Activated CD4-positive, alpha-beta T cell treated with anti-CD3 and anti-CD28 coated beads, Interleukin-2, amount 10 ng/mL, durations not matched to agents 7 days and 5 days (primary cell): ENCODE measurements around the gene ANKRD23. TPM values are rescaled to one million over a fixed set of nuclear protein-coding genes. Genes with fewer than 3 reads are reported as not detected.

Experiments used
- CTCF ChIA-PET: fragments of 350-600 bp; sonication (Branson Sonifier 250); formaldehyde crosslinking; loops from one replicate; lab custom pipeline; 2021; ENCODE audit warnings: antibody characterized with exemption; lab: Charles Lee
- POLR2A ChIA-PET: fragments of 350-600 bp; sonication (Branson Sonifier 250); formaldehyde crosslinking; loops from one replicate; lab custom pipeline; 2021; ENCODE audit warnings: antibody characterized with exemption; lab: Charles Lee
- DNase-seq: peaks from one replicate; pipeline ENCODE4 v3.0.0-alpha.2; 2020
- H3K27ac Mint-ChIP-seq: one replicate; pipeline ENCODE4 v1.8.0; 2021; ENCODE audit warnings: mild to moderate bottlenecking, moderate library complexity, mixed read lengths
- H3K27me3 Mint-ChIP-seq: one replicate; pipeline ENCODE4 v1.8.0; 2021; ENCODE audit warnings: mixed read lengths
- H3K36me3 Mint-ChIP-seq: one replicate; pipeline ENCODE4 v1.8.0; 2021; ENCODE audit warnings: low read depth, mixed read lengths
- H3K4me1 Mint-ChIP-seq: one replicate; pipeline ENCODE4 v1.8.0; 2021; ENCODE audit warnings: mixed read lengths
- H3K4me3 Mint-ChIP-seq: one replicate; pipeline ENCODE4 v1.8.0; 2021; ENCODE audit warnings: mild to moderate bottlenecking, moderate library complexity, mixed read lengths
- H3K9me3 Mint-ChIP-seq: one replicate; pipeline ENCODE4 v1.8.0; 2021; ENCODE audit warnings: mixed read lengths
- total RNA-seq, 2 experiments: library from RNA; stranded (reverse); gene quantifications; one replicate each; pipeline ENCODE4 v1.2.3, GENCODE V29; 2021

The ANKRD23 gene
- total RNA-seq, 2 experiments from 2014 or later = 17.0 to 17.3 TPM

GRCh38 chr2:96856776-96857666, 13.2 kb upstream of the ANKRD23 start:
- Mint-ChIP-seq H3K4me1 (peaks cover 43% of the 10 kb centered on the region), H3K36me3 (peaks cover 37% of the 10 kb centered on the region), H3K9me3 (no peaks in the 10 kb centered on the region), H3K4me3 (peak overlapping the region; percentile 84), H3K27me3 (no peaks in the 10 kb centered on the region), H3K27ac (peak overlapping the region; percentile 88)
- POLR2A ChIA-PET = interaction anchor here (1.0 to 1.6 kb wide), 3 partner anchors 97 to 106 kb away, joined by 3 to 6 read pairs (median 4); no protein-coding TSS in a partner anchor
- peak; percentile 56 for DNase-seq
- CTCF ChIA-PET = interaction anchor here (0.5 to 3.5 kb wide), 48 partner anchors 7 to 843 kb away, joined by 3 to 39 read pairs (median 5); partner anchors contain the start of genes ANKRD23, ANKRD36, CNNM3 and SEMA4C

- Mint-ChIP-seq H3K36me3 (peaks cover 39% of the 10 kb centered on the region), H3K27ac (no peak overlapping the region), H3K4me1 (peaks cover 21% of the 10 kb centered on the region), H3K9me3 (no peaks in the 10 kb centered on the region), H3K4me3 (no peak overlapping the region), H3K27me3 (no peaks in the 10 kb centered on the region)
- no peak for DNase-seq
- POLR2A ChIA-PET = no interaction called here
- CTCF ChIA-PET = interaction anchor here (1.0 kb wide), 1 partner anchor 15 kb away, joined by 3 read pairs; no protein-coding TSS in a partner anchor
These were observed 9.5 kb upstream of the ANKRD23 start for GRCh38 chr2:96853321-96853720.

- Mint-ChIP-seq H3K27ac (no peak overlapping the region), H3K4me3 (no peak overlapping the region), H3K9me3 (no peaks in the 10 kb centered on the region), H3K4me1 (peaks cover 21% of the 10 kb centered on the region), H3K36me3 (peaks cover 44% of the 10 kb centered on the region), H3K27me3 (no peaks in the 10 kb centered on the region)
- POLR2A ChIA-PET = no interaction called here
- CTCF ChIA-PET = interaction anchor here (0.7 kb wide), 1 partner anchor 123 kb away, joined by 3 read pairs; no protein-coding TSS in a partner anchor
- no peak for DNase-seq
These were observed 8.8 kb upstream of the ANKRD23 start for GRCh38 chr2:96852667-96853066.

- DNase-seq = no peak
- Mint-ChIP-seq H3K4me3 (no peak overlapping the region), H3K27me3 (no peaks in the 10 kb centered on the region), H3K36me3 (peaks cover 41% of the 10 kb centered on the region), H3K27ac (no peak overlapping the region), H3K9me3 (no peaks in the 10 kb centered on the region), H3K4me1 (peaks cover 3% of the 10 kb centered on the region)
- CTCF ChIA-PET = interaction anchor here (1.5 to 4.0 kb wide), 3 partner anchors 10 to 115 kb away, joined by 4 to 20 read pairs (median 4); partner anchors contain the start of gene ANKRD39
- POLR2A ChIA-PET = no interaction called here
These were observed 4.4 kb upstream of the ANKRD23 start for GRCh38 chr2:96848264-96848663.

DNA sequence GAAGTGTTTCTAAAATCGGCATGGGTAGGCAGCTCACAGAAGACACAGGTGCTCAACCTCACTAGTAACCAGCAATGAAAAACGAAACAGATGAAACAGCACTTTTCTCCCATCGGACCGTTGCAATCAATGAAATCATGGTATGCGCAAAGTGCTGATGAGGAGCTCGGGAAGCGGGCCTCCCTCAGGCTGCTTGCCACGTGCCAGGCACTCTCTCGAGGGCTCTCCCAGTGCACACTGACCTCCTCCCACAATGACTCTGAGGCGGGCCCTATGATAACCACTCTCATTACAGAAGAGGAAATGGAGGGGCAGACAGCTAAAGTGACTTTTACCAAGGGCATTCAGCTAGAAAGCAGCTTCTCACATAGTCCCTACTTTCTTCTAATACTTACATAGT, 3.8 kb upstream of the ANKRD23 start:
- ChIA-PET POLR2A (no interaction called here), CTCF (interaction anchor here (0.6 to 4.0 kb wide), 3 partner anchors 9 to 21 kb away, joined by 3 to 20 read pairs (median 4); partner anchors contain the start of gene ANKRD39)
- Mint-ChIP-seq H3K4me1 (peaks cover 5% of the 10 kb centered on the region), H3K4me3 (no peak overlapping the region), H3K9me3 (no peaks in the 10 kb centered on the region), H3K36me3 (peaks cover 34% of the 10 kb centered on the region), H3K27ac (no peak overlapping the region), H3K27me3 (no peaks in the 10 kb centered on the region)
- no peak for DNase-seq

- ChIA-PET CTCF (interaction anchor here (1.8 to 4.0 kb wide), 2 partner anchors 8 to 11 kb away, joined by 4 to 20 read pairs; partner anchors contain the start of gene ANKRD39), POLR2A (no interaction called here)
- Mint-ChIP-seq H3K4me1 (peaks cover 6% of the 10 kb centered on the region), H3K4me3 (no peak overlapping the region), H3K9me3 (no peaks in the 10 kb centered on the region), H3K36me3 (peaks cover 31% of the 10 kb centered on the region), H3K27me3 (no peaks in the 10 kb centered on the region), H3K27ac (no peak overlapping the region)
- no peak for DNase-seq
These were observed 3.0 kb upstream of the ANKRD23 start for GRCh38 chr2:96846825-96847224.

DNA sequence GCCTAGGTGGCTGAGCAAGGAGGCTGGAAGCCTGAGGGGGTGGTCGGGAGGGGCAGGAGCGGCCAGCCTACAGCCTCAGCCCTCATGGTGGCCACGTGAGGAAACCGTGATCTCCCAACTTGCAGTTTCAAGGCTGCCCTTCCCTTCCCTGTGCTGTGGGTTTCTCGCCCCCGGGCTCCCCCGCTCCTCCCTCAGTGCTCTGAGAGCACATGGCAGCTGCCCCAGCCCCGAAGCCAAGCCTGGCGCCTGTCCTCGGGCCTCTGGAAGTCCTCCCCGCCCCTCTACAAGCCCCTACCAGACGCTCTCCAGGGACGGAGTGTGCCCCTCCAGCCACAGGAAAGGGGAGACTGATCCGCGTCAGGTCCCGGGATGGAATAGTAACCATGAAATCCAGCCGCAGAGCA, 586 bp upstream of the ANKRD23 start:
- DNase-seq = no peak
- Mint-ChIP-seq H3K27me3 (no peaks in the 10 kb centered on the region), H3K9me3 (no peaks in the 10 kb centered on the region), H3K4me3 (no peak overlapping the region), H3K36me3 (peaks cover 24% of the 10 kb centered on the region), H3K27ac (no peak overlapping the region), H3K4me1 (peaks cover 22% of the 10 kb centered on the region)
- POLR2A ChIA-PET = interaction anchor here (0.6 kb wide), 1 partner anchor 19 kb away, joined by 4 read pairs; no protein-coding TSS in a partner anchor
- CTCF ChIA-PET = interaction anchor here (0.6 to 1.7 kb wide), 2 partner anchors 13 to 79 kb away, joined by 3 to 12 read pairs; partner anchors contain the start of gene ANKRD39

- Mint-ChIP-seq H3K27ac (no peak overlapping the region), H3K9me3 (no peaks in the 10 kb centered on the region), H3K4me1 (peaks cover 30% of the 10 kb centered on the region), H3K27me3 (no peaks in the 10 kb centered on the region), H3K36me3 (peaks cover 24% of the 10 kb centered on the region), H3K4me3 (no peak overlapping the region)
- no peak for DNase-seq
- CTCF ChIA-PET = interaction anchor here (1.0 to 1.9 kb wide), 4 partner anchors 8 to 112 kb away, joined by 3 to 13 read pairs (median 4); partner anchors contain the start of gene ANKRD39
- POLR2A ChIA-PET = no interaction called here
These were observed 1.2 kb downstream of the ANKRD23 start for GRCh38 chr2:96842600-96842999.

DNA sequence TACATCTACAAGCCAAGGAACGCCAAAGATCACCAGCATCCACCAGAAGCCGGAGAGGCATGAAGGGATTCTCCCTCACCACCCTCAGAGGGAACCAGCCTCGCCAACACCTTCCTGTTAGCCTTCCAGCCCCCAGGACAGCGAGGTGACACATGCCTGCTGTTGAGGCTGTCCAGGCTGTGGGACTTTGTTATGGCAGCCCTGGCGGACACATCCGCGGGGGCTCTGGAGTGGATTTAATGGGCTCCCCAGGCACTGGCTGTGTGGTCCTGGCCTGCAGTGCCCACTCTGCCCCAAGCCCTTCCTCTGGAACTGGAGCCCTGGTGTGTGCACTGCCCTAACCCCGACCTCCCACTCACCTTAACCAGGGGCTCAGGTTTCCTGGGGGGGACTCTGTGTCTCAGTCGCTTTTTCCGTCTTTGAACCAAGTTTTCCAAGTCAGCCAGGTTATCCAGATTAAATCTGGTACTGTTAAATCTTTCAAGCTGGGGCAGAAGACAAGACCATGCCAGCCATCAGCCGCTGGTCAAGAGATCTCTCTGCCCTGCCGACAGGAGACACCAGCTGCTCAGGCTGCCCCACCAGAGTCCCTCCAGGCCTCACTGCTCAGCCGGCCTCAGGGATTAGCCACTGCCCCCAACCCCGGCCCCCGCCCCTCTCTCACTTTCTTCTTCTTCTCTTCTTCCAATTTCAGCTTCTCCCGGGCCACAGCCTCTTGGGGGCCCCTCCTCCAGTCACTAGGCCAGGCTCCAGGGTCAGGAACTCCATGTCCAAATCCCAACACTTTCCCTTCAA, 1.9 kb downstream of the ANKRD23 start:
- Mint-ChIP-seq H3K27ac (no peak overlapping the region), H3K4me1 (peaks cover 30% of the 10 kb centered on the region), H3K4me3 (no peak overlapping the region), H3K36me3 (peaks cover 18% of the 10 kb centered on the region), H3K9me3 (no peaks in the 10 kb centered on the region), H3K27me3 (no peaks in the 10 kb centered on the region)
- no peak for DNase-seq
- CTCF ChIA-PET = interaction anchor here (1.0 to 1.9 kb wide), 5 partner anchors 7 to 113 kb away, joined by 3 to 13 read pairs (median 4); partner anchors contain the start of gene ANKRD39
- POLR2A ChIA-PET = no interaction called here

GRCh38 chr2:96839875-96840850, 3.7 kb downstream of the ANKRD23 start:
- H3K36me3 Mint-ChIP-seq = peaks cover 16% of the 10 kb centered on the region
- CTCF ChIA-PET = interaction anchor here (0.8 to 1.9 kb wide), 6 partner anchors 12 to 272 kb away, joined by 3 to 6 read pairs (median 4); partner anchors contain the start of genes ANKRD36 and ANKRD39
- H3K27me3 Mint-ChIP-seq = no peaks in the 10 kb centered on the region
- POLR2A ChIA-PET = interaction anchor here (0.7 kb wide), 1 partner anchor 15 kb away, joined by 3 read pairs; no protein-coding TSS in a partner anchor
- DNase-seq = no peak
- H3K27ac Mint-ChIP-seq = peak overlapping the region; percentile 77
- no peak overlapping the region for H3K4me3 Mint-ChIP-seq
- H3K4me1 Mint-ChIP-seq = peaks cover 30% of the 10 kb centered on the region
- no peaks in the 10 kb centered on the region for H3K9me3 Mint-ChIP-seq

DNA sequence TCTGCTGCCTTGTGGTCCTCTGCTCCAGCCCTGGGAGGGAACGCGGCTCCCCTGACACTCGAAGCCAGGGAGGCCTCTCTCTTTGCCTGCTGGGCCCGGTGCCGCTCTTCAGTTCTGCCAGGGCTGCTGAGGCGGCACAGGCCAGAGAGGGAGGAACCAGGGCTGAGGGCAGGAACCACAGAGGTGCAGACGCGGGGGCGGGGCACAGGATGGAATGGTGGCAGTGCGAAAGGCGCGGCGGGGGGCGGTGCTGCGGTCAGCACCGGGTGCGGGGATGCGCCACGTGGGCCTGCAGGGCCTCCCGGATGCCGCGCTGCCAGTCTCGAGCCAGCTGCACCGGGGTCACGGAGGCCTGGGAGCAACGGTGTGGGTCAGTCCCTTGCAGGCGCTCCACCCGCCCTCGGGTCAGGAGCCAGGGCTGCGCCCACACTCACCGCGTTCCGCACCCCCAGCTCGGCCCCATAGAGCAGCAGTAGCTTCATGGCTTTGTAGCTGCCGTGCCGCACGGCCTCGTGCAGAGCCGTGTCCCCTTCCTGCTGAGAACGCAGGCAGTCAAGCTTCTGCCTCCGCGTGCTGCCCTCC, 4.4 kb downstream of the ANKRD23 start:
- H3K36me3 Mint-ChIP-seq = peaks cover 19% of the 10 kb centered on the region
- CTCF ChIA-PET = interaction anchor here (0.8 to 1.7 kb wide), 6 partner anchors 17 to 273 kb away, joined by 3 to 8 read pairs (median 4); partner anchors contain the start of genes ANKRD36 and ANKRD39
- H3K9me3 Mint-ChIP-seq = no peaks in the 10 kb centered on the region
- peak overlapping the region; percentile 90 for H3K27ac Mint-ChIP-seq
- H3K4me3 Mint-ChIP-seq = peak overlapping the region; percentile 51
- H3K27me3 Mint-ChIP-seq = no peaks in the 10 kb centered on the region
- H3K4me1 Mint-ChIP-seq = peaks cover 30% of the 10 kb centered on the region
- POLR2A ChIA-PET = no interaction called here
- DNase-seq = peak; percentile 90
